GM04504 (cell line): ENCODE results near the gene ZNF385B.
A peak's percentile ranks its signal among the peaks of the same experiment; 100 is the strongest.

ENCODE experiments used
- DNase-seq: peaks from one replicate; pipeline ENCODE4 v3.0.0-alpha.2; 2012; ENCODE audit warnings: low read depth

The ZNF385B gene

GRCh38 chr2:179855673-179856072 is 5.7 kb downstream of the ZNF385B start:
- no peak for DNase-seq

GRCh38 chr2:179854891-179855290 is 6.5 kb downstream of the ZNF385B start:
- DNase-seq, result no peak

- no peak for DNase-seq
These were observed 8.3 kb downstream of the ZNF385B start for GRCh38 chr2:179853108-179853507.

GRCh38 chr2:179850188-179850587 is 11.2 kb downstream of the ZNF385B start:
- peak; percentile 14 for DNase-seq

- no peak for DNase-seq
These were observed 11.7 kb downstream of the ZNF385B start for GRCh38 chr2:179849719-179850118.

GRCh38 chr2:179843541-179843940 is 17.9 kb downstream of the ZNF385B start:
- no peak for DNase-seq

GRCh38 chr2:179842498-179843153 is 18.8 kb downstream of the ZNF385B start:
- no peak for DNase-seq

- no peak for DNase-seq
These were observed 20.6 kb downstream of the ZNF385B start for GRCh38 chr2:179840840-179841239.

GRCh38 chr2:179837408-179837807 is 24.0 kb downstream of the ZNF385B start:
- no peak for DNase-seq

- no peak for DNase-seq
These were observed 31.2 kb downstream of the ZNF385B start for GRCh38 chr2:179830043-179830787.

- DNase-seq, result no peak
These were observed 35.1 kb downstream of the ZNF385B start for GRCh38 chr2:179826297-179826696.

GRCh38 chr2:179825494-179825893 is 35.9 kb downstream of the ZNF385B start:
- no peak for DNase-seq

- no peak for DNase-seq
These were observed 36.5 kb downstream of the ZNF385B start for GRCh38 chr2:179824961-179825360.

GRCh38 chr2:179822540-179822939 is 38.9 kb downstream of the ZNF385B start:
- no peak for DNase-seq

- no peak for DNase-seq
These were observed 42.9 kb downstream of the ZNF385B start for GRCh38 chr2:179818546-179818945.

GRCh38 chr2:179817181-179817841 is 44.1 kb downstream of the ZNF385B start:
- DNase-seq, result no peak

GRCh38 chr2:179814050-179814449 is 47.4 kb downstream of the ZNF385B start:
- DNase-seq, result no peak

- no peak for DNase-seq
These were observed 48.9 kb downstream of the ZNF385B start for GRCh38 chr2:179812501-179812900.

- no peak for DNase-seq
These were observed 50.4 kb downstream of the ZNF385B start for GRCh38 chr2:179811042-179811441.

- DNase-seq, result no peak
These were observed 51.8 kb downstream of the ZNF385B start for GRCh38 chr2:179809606-179810005.

- DNase-seq, result no peak
These were observed 56.4 kb downstream of the ZNF385B start for GRCh38 chr2:179805001-179805400.

GRCh38 chr2:179804206-179804605 is 57.2 kb downstream of the ZNF385B start:
- no peak for DNase-seq
